GM19324 (cell line): Measurements from ENCODE around the gene GPSM1.
"Not testable (repeated sequence)": the region's sequence is repeated elsewhere in the genome, so short reads cannot be mapped to it uniquely, and the experiment has no call there.

Experiments
- ATAC-seq: cut with Tn5 transposase; IDR thresholded peaks from one replicate; pipeline ENCODE4 v1.9.1; 2021; ENCODE audit warnings: mild to moderate bottlenecking, moderate library complexity; ENCODE audit not compliant: unreplicated experiment, low FRiP score

GPSM1 gene

DNA sequence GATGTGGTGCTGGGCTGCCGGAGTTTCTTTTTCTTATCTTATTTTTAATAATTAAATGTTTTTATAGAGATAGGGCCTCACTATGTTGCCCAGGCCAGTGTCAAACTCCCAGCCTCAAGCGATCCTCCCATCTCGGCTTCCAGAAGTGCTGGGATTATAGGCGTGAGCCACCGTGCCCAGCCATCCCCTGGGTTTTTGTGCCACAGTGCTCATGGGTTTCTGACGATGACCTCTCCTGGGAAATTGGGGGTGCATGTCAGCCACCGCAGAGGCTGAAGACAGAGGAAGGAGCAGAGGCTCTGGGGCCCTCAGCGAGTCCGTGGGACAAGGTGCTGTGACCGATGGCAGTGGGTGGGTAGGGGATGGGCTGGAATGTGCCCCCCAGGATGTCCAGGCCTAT, 14.4 kb downstream of the GPSM1 start:
- no peak for ATAC-seq

- no peak for ATAC-seq
Observed at GRCh38 chr9:136342181-136343120, 15.1 kb downstream of the GPSM1 start.

GRCh38 chr9:136343121-136343883, 16.0 kb downstream of the GPSM1 start:
- no peak for ATAC-seq

GRCh38 chr9:136343884-136344269, 16.5 kb downstream of the GPSM1 start:
- ATAC-seq, result no peak

DNA sequence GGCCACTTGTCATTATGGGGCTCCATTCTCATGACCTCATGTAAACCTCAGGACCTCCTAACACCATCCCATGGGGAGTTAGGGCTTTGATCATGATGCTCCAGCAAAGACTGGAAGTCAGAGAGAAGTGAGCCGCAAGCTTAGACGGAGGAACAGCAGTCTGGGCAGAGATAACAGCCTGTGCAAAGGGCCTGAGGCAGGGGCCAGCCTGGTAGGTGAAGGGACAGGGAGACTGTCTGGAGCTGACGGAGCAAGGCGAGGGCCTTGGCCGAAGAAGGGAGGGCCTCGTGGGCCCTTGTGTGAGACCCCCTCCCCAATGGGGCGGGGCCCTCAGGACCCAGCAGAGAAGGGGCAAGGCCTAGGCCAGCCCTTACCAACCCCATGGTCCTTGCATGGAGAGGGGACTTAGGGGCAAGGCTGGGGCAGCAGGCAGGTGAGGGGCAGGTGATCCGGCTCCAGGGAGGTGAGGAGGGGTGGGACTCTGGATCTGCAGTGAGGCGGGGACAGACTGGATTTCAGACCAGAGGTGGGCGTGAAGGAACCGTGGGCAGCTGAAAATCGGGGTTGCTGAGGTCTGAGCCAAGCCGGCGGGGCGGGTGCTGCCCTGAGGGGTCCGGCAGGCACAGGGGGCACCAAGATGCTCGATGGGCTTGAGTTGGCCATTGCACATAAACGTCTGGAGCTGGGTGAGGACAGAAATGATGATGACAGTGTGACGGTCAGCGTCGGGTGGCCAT, 17.4 kb downstream of the GPSM1 start:
- no peak for ATAC-seq

- ATAC-seq, result no peak
Observed at GRCh38 chr9:136345281-136346156, 18.2 kb downstream of the GPSM1 start.

DNA sequence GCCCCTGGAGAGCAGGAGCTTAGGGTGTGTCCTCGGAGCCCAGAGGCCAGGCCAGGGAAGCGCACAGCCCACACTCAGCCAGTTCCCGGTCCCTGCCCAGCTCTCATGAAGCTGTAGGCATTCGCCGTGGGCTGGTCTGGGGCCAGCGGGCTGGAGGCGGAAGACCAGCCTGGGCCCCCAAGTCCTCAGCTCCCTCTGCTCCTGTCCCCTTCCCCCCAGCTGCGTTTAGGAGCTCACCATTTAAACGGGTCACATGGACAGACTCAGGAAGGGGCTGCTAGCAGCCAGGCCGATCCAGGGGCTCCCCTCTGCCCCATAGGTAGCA, 18.8 kb downstream of the GPSM1 start:
- ATAC-seq, result no peak

DNA sequence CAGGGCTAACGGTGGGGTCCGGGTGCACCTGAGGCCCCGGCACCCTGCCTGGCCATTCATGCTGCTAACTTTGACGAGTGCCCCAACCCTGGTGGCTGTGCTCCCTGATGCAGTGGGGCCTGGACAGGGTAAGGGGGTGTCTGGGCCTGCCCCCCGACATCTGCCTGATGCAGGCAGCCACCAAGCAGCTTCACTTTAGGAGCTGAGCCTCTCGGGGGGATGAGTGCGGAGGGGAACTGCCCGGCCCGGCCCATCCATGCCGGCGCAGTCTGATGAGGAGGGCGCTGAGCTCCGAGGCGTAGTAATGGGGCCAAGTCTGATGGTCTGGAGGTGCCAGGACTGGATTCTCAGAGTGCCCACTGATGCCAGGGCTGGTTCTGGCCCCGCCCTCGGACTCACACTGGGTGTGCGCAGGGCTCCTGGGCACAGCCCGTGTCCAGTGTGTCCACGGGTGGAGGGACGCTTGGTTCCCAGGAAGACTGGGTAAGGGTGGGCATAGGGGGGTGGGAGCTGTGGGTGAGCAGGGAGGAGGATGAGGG, 19.7 kb downstream of the GPSM1 start:
- no peak for ATAC-seq

GRCh38 chr9:136347472-136348256, 20.3 kb downstream of the GPSM1 start:
- no peak for ATAC-seq

GRCh38 chr9:136348691-136349090, 21.4 kb downstream of the GPSM1 start:
- ATAC-seq, result no peak

GRCh38 chr9:136349546-136349945, 22.2 kb downstream of the GPSM1 start:
- ATAC-seq, result no peak

GRCh38 chr9:136351252-136351800, 24.0 kb downstream of the GPSM1 start:
- no peak for ATAC-seq

- ATAC-seq, result not testable (repeated sequence)
Observed at GRCh38 chr9:136351868-136352267, 24.5 kb downstream of the GPSM1 start.

DNA sequence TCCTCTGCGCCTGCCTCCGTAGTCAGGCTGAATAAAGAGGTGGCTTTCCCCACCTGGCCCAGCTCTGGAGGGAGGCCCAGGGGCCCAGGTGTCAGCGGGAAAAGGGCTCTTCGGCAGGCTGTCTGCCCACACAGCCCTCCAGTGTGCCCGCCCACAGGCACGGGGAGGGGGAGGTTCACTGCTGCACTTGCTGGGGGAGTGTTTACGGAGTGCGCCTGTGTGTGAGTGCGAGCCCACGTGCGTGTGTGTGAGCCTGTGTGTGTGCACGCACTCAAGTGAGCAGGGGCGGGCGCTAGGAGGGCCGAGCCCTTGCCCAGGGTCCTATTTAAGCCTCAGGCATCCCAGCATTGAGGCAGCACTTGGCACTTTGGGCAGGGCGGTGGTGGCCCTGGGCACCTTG, 25.3 kb downstream of the GPSM1 start:
- ATAC-seq, result no peak

- no peak for ATAC-seq
Observed at GRCh38 chr9:136353088-136353487, 25.7 kb downstream of the GPSM1 start.

DNA sequence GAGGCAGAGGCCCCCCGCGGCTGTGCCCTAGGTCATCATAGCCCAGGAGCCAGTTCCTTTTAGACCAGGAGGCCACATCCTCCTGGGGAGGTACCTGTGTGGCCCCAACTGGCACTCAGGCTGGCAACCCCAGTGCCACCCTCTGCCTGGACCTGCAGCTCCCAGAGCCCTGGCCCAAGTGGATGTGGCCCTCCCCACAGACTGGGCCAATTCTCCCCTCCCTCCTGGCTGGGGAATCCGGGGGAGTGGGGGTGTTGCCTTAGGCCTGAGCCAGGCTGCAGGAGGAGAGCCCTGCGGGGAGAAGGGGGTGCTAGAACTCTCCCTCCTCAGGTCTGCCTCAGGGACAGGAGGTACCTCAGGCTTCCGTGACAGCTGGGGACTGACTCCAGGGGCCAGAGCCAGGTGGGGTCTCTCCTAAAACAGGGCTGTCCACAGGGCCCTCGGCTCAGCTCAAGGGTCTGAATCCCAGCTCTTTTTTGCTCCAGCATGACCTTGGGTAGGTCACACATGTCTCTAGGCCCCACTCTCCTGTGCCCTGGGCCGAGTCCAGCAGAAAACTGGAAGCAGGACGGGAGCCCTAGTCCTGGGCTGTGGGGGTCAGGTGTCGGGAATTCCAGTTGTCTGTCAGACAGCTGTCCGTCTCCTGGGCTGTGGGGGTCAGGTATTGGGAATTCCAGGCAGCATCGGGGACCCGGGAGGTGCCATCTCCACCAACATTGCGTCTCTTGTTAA, 26.6 kb downstream of the GPSM1 start:
- ATAC-seq, result no peak

DNA sequence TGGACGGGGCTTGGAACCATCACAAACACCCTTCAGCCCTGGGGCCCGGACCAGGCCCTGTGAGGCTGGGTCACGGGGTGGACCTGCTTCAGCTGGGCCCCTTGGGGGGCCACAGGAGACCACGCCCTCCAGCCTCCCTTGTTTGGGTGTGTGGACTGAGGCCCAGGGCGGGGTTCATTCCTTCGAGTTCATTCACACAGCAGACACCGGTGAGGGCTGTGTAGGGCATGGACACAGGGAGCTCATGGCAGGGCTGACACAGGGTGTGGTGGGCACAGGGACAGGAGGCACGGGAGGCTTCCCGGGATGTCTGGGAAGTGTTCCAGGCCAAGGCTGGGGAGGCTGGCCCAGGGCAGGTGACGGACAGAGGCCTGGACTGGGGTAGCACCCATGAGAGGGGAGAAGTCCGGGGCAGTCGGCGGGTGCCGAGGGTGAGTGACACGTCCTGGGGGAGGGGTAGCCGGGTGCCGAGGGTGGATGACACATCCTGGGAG, 27.3 kb downstream of the GPSM1 start:
- no peak for ATAC-seq
